ENCODE data around the gene PLN.
A peak's percentile ranks its signal among the peaks of the same experiment; 100 is the strongest.

PLN gene

DNA sequence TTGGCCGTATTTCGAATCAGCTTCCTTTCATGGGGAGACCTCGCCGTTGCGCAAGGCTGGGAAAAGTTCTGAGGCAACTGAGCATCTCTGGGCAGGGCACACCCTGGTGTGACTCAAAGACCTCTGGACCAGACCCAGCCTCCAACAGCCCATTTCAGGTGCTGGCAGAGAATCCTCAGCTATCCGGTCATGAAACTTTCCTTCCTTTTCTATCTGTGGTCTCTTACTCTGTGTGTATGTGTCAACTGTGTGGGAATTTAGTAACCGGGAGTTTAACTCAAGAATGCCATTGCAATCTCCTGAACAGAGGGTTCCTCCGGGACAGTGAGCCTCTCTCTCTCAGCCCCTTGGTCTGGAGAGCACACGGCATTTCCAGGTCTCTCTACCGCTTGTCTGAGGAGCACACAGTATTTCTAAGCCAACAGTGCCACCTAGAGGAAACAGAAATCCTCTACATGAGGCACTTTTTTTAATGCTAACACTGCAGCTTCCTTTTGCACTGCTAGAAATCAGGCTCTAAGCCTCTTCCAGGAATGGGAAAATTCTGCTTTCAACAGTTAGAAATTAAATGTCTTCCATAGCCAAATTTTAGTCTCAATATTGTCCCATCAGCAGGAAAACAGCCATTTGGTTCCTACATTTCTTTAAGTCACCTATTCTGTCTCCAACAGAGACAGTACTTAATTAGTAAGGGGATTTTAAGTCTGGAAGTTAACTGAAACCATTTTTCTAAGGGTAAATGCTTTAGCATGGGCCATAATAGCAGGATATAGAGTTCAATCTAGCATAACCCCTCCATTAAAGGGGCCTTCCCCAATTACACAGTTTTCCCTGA lies 32.7 kb downstream of the PLN start:
- peak; percentile 50 for DNase-seq

DNA sequence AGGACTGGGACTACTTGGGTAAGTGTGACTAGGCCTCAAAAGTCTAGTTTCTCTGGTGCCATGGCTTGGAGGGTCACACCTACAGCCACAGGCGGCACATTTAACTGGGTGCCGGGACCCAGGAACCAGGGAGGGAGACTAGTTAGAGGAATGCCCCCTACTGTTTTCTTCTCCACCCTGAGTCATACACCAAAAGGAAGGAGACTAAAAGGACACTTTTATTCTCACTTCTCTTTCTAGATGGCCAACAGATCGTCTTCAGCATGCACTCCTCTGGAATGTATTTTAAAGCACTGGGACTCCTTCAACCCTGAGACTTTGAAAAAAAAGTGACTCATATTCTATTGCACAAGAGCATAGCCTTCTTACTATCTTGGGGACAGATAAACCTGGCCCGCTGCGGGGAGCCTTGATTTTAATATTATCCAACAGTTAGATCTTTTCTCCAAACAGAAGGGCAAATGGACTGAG lies 33.4 kb downstream of the PLN start:
- peak; percentile 20 for DNase-seq

DNA sequence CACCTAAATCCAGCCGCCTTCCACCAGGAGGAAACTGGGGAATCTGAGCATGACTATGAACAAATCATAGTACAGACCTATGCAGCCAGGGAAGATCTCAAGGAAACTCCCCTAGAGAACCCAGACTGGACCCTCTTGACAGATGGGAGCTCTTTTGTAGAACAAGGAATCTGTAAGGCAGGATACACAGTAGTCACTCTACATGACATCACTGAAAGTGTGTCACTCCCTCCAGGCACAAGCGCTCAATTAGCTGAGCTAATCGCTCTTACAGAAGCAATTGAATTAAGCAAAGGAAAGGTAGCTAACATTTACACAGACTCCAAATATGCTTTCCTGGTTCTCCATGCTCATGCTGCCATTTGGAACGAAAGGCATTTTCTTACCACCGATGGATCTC lies 36.8 kb downstream of the PLN start:
- DNase-seq = no peak

DNA sequence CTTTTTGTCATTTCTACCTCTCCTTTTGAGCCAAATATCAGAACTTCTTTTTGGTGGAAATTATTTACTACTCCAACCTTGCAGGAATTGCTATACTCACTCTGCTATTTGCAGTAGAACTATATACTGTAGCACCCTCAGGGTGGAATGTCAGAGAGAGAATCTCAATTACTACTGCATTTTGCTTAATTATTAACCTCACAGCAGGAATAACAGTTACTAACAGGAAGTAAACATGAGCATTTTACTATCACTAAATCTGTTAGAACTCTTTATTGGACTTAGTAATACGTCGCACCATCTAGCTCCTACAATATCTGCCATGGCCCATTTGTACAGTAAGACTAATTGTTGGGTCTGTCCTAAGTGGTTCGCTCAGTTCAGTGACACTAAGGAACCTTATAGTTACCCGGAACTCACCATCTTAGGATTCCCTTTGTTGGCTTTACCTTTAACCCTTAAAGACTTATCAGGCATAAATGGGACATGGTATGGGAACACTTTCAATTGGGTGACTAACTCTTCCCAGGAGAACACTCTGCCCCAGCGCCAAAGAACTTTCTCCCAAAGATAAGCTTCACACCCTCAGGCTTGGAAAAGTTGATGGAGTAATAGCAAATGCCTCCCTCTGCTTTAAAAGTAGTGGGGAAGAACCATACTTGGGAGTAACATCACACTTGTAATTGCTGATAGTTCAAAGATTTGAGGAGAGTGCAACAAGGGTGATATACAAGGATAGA lies 38.8 kb downstream of the PLN start:
- no peak for DNase-seq

DNA sequence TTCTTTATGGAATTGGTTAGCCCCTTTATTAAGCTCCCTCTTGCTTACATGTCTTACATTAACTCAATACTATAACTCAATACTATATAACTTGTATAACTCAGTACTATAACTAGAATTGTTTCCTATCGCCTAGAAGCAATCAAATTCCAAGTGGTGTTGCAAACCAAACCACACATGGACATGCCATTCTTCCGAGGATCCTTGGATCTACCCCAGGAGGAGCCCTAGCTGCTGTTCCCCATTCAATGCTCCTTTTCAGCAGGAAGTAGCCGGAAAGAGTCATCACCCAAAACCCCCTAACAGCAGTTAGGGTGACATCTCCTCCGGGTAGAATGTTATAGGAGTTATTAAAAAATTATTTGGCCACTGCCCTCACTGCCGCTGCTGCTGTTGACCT lies 40.5 kb downstream of the PLN start:
- no peak for DNase-seq

DNA sequence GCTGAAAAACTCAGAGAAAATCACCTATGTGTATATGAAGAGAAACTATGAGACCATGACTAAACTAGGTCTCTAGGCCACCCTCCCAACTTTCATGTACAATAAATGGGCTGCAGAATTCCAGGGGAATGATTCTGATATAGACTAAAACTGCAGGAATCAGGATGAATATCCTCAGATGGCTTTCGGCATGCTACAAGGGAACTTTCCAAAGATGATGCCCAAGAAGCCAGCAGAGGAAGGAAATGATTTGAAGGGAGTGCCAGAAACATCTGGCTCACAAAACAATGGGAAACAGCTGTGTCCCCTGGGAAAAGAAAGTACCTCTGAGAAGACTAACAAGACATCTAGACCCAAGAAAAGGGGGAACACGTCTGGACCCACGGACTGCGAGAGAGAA lies 41.1 kb downstream of the PLN start:
- DNase-seq = no peak

DNA sequence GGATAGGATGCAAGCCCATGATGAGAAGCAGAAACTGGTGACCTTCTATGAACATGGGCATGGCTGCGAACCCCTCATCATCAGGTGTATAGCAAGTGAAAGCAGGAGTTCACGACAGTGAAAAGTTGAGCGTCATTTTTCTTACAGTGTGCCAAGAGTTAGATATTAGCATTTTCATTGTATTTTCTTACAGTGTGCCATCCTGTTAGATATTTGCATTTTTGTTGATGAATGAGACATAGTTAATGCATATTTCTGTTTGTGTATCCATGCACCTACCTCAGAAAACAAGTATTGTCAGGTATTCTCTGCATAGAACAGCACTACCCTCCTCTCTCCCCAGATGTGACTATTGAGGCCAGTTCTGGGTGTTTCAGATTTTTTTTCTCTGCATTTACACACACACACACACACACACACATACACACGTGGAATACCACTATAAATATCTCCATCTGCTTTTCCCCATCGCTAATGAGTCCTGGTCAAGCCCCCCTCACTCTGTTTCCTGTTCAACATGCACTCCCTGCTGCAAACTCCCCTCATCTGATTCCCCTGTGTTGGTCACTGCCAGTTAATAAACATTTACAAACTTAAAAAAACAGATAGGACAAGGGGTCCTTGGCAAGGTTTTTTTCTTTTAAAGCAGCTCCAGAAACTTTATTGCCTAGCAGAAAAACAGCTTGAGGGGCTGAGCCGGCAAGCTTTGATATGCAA lies 41.7 kb downstream of the PLN start:
- DNase-seq = no peak

DNA sequence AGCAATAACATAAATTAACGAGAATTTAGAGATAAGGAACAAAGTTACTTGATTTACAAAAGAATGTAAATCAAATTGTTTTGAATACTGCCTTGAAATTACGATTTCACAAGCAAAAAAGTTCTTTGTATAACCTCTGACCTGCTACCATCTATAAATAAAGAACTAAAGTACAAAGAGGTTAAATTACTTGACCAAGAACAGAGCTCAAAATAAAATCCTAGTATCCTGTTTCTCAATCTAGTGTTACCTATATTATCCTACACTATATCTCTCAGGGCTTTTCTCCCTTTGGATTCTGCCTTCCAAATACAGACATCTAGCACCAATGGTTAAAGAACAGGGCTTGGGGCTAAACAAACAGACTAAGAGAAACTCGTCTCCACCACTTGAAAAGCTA lies 43.8 kb downstream of the PLN start:
- DNase-seq = no peak

DNA sequence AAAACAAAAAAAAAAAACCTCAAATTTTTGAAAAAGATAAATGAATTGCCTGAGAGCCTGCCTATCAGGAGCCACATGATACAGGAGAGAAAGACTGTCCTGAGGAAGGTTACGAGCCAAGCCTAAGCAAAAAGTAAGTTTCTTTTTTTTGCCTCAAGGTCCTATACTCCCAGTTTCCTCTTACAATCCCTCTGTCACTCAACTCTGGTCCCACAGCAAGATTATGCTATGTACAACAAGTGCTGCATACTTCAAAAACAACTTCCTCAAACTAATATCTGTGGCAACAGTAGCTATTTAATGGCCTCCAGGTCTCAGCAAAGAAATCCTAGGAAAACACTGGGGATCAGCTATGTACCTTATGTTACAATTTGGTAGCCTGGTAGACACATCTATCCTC lies 46.8 kb downstream of the PLN start:
- DNase-seq = no peak

DNA sequence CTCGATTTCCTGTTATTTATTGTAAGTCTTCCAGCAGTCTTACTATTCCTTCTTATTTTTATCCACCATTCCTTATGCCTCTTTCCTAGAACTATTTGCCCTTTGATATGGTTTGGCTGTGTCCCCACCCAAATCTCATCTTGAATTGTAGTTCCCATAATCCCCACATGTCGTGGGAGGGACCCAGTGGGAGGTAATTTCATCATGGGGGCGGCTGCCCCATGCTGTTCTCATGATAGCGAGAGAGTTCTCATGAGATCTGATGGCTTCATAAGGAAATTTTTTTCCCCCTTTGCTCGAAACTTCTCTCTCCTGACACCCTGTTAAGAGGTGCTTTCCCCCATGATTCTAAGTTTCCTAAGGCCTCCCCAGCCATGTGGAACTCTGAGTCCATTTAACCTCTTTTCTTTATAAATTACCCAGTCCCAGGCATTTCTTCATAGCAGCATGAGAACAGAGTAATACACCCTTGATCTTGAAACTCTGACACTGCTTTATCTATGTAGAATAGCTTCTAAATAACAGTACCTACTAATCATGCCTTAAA lies 48.8 kb downstream of the PLN start:
- DNase-seq = no peak

DNA sequence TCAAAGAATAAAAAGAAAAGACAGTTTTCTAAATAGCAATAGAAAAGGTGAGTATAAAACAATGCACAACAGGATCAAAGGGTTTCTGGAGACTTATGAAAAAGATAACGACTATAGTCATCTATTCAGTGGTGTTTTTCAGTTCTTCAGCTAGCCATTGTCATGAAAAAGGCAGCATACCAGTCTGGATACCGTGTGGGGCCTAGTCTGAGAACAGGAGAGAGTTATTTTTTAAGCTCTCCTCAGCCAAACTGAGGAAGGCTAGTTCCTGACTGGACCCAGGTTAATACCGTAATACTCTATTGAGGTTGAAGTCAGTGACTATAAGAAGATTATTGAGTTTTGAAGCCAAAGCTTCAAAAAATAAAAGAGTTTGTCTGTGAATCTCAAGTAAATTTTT lies 49.5 kb downstream of the PLN start:
- no peak for DNase-seq

DNA sequence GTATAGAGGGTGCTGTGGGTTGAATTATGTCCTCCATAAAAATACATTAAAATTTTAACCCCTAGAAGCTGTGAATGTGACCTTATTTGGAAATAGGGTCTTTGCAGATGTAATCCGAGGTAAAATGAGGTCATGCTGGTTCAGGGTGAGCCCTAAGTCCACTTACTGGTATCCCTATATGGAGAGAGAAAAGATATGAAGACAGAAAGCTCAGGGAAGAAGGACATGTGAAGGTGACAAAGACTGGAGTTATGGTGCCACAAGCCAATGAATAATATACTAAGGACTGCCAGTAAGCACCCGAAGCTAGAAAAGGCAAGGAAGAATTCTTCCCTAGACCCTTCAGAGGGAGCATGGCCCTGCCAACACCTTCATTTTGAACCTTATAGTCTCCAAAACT lies 50.2 kb downstream of the PLN start:
- DNase-seq = no peak

DNA sequence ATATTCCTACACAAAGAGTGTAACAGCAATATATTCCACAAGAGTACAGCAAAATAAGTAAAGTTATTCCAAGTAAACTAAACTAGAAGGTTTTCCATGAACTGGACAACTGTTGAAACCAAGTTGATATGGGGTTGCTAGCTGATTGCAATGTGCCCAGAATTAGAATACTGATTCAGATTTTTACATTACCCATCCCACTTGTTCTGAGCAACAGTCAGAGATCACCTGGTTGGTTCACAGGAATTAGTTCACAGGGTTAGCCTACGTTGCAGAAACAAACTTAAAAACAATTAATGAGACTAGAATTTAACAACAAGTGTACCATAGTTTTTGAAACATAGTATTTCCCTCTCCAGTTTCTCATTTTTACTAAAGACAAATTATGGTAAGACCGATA lies 54.2 kb downstream of the PLN start:
- DNase-seq = no peak

DNA sequence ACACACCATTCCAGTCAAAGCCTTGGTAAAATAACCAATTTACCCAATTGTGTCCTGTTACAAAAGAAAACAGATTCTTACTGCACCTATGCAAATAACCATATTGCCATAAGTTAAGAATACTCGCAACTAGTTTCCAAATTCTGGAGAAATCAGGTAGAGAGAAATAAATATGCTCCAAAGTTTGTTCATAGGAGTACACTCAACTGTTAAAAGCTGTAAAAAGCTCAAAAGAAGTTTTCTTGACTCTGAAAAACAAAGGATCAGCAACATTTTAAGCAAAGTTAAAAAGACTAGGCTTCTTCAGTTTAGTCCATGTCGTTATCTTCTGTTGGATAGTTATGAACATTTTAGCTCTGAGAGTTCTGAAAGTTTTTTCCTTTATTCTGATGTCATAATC lies 55.3 kb downstream of the PLN start:
- DNase-seq = no peak

DNA sequence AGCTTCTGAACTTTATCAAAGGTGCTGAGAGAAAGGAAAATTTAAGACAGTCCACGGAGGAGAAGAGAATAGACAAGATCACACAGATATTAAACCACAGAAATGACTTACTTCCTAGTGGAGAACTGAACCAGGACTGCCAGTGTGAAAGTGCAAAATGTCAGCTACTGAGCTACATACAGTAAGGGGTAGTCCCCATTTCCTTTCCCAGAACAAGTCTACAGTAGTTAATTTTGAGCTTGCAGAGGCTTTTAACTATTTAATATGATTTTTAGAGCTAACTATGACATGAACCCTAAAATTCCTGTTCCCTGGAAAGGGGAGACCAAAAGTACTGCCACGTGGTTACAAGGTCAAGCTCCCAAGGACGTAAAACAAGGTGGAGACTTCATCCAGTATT lies 58.2 kb downstream of the PLN start:
- no peak for DNase-seq

DNA sequence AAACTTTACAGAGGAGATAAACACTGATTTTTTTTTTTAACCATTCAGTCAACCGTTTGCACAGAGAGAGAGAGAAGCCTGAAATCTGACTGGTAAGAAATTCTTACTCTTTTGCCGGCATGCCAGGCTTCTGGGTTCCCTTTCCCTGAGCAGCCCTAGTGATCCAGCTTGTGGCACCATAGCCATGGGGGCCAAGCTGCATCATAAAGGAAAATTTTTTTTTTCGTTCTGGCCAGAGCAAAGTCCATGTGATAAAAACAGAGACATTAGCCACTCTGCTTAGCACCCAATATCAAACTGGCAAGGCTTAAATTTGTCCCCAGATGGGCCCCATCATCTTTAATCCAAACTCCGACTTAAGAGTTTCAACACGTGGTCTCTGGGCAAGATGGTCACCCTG lies 58.8 kb downstream of the PLN start:
- DNase-seq = no peak
